NT2/D1 (cell line): ENCODE data around the gene ARPP21.

Source experiments
- SUZ12 ChIP-seq: IDR thresholded peaks from 2 replicates; pipeline ENCODE4 v1.6.1; 2011; ENCODE audit not compliant: insufficient read length, insufficient read depth; ENCODE audit errors: extremely low read depth
- YY1 ChIP-seq: IDR thresholded peaks from 2 replicates; pipeline ENCODE4 v1.6.1; 2011; ENCODE audit not compliant: insufficient read length, insufficient read depth
- ZNF274 ChIP-seq: IDR thresholded peaks from 2 replicates; pipeline ENCODE4 v1.6.1; 2011; ENCODE audit warnings: mild to moderate bottlenecking, low read depth, low read length

DNA sequence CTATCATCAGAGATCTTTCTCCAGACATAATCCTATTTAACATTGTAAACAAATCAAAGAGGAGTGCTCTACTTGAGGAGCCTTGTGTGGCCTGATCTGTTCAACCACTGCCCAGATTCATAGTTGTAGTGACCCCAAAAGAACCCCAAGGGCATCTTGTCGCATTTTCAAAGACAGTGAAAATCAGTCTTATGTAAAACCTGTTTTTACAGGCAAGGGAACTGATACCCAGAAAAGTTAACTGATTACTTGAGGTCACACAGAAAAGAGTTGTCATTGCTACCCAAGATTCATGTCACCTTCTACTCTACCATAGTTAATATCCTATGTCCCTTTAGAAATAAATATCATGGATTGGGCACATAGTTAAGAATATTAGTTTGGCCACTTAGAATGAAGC lies 40.5 kb upstream of the ARPP21 start:
- TF ChIP-seq ZNF274 (no peak), YY1 (no peak), SUZ12 (no peak)
